ENCODE data around the gene FBXO28.

- TF ChIP-seq CTCF (IDR thresholded peaks at IDR 0.05) (no peak), EZH2 (IDR thresholded peaks at IDR 0.05) (no peak), EZH2phosphoT487 (IDR thresholded peaks at IDR 0.05) (no peak)
Measured at GRCh38 chr1:224065455-224065854, 48.5 kb upstream of the FBXO28 start.
